GM21390 (cell line): ENCODE measurements around the gene TACR1.

Source experiments
- ATAC-seq: cut with Tn5 transposase; IDR thresholded peaks from one replicate; pipeline ENCODE4 v1.9.1; 2021; ENCODE audit not compliant: unreplicated experiment

The TACR1 gene

GRCh38 chr2:75054296-75054695 lies 145.0 kb downstream of the TACR1 start:
- no peak for ATAC-seq

GRCh38 chr2:75053484-75054112 lies 145.7 kb downstream of the TACR1 start:
- peak; percentile 55 for ATAC-seq

- ATAC-seq: no peak
Observed at GRCh38 chr2:75047992-75048625, 151.2 kb downstream of the TACR1 start.

GRCh38 chr2:75047189-75047991 lies 151.9 kb downstream of the TACR1 start:
- ATAC-seq: no peak

GRCh38 chr2:75045526-75046050 lies 153.7 kb downstream of the TACR1 start:
- no peak for ATAC-seq

- ATAC-seq: no peak
Observed at GRCh38 chr2:75044291-75044690, 155.0 kb downstream of the TACR1 start.

- no peak for ATAC-seq
Observed at GRCh38 chr2:75042823-75043222, 156.5 kb downstream of the TACR1 start.

- no peak for ATAC-seq
Observed at GRCh38 chr2:75041731-75042600, 157.4 kb downstream of the TACR1 start.

GRCh38 chr2:75041226-75041625 lies 158.1 kb downstream of the TACR1 start:
- no peak for ATAC-seq

- no peak for ATAC-seq
Observed at GRCh38 chr2:75035444-75036353, 163.6 kb downstream of the TACR1 start.

GRCh38 chr2:75033516-75033915 lies 165.8 kb downstream of the TACR1 start:
- no peak for ATAC-seq

- ATAC-seq: no peak
Observed at GRCh38 chr2:75031906-75032803, 167.2 kb downstream of the TACR1 start.

- no peak for ATAC-seq
Observed at GRCh38 chr2:75031171-75031570, 168.1 kb downstream of the TACR1 start.

GRCh38 chr2:75030218-75031009 lies 168.9 kb downstream of the TACR1 start:
- ATAC-seq: no peak

GRCh38 chr2:75027886-75028285 lies 171.4 kb downstream of the TACR1 start:
- no peak for ATAC-seq

GRCh38 chr2:75025633-75026380 lies 173.5 kb downstream of the TACR1 start:
- no peak for ATAC-seq

- ATAC-seq: no peak
Observed at GRCh38 chr2:75025216-75025615, 174.1 kb downstream of the TACR1 start.
